Measurements from ENCODE around the gene FAM13C.

DNA sequence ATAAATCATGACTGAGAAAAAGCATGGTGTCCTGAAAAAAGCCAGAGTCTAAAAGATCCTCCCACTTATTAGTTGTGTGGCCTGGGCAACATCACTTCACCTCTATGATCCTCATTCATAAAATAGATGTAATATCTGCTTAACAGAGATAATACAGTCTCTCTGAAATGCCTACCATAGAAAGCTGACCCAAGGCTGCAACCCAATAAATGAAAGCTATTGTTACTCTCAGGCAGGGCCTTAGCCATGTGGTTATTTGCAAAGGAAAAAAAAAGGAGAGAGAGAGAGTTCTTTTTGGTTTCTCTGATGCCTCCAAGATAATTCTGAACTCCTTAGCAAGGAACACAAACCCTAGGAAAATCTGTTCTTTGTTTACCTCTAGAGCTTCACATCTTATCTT is 7.9 kb downstream of the FAM13C start:
- TF ChIP-seq, protein P1, sequence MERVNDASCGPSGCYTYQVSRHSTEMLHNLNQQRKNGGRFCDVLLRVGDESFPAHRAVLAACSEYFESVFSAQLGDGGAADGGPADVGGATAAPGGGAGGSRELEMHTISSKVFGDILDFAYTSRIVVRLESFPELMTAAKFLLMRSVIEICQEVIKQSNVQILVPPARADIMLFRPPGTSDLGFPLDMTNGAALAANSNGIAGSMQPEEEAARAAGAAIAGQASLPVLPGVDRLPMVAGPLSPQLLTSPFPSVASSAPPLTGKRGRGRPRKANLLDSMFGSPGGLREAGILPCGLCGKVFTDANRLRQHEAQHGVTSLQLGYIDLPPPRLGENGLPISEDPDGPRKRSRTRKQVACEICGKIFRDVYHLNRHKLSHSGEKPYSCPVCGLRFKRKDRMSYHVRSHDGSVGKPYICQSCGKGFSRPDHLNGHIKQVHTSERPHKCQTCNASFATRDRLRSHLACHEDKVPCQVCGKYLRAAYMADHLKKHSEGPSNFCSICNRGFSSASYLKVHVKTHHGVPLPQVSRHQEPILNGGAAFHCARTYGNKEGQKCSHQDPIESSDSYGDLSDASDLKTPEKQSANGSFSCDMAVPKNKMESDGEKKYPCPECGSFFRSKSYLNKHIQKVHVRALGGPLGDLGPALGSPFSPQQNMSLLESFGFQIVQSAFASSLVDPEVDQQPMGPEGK (CRISPR knock-in tag; IDR thresholded peaks at IDR 0.05; ENCODE audit: borderline replicate concordance) = no peak
- TF ChIP-seq ARNTL (CRISPR knock-in tag; IDR thresholded peaks at IDR 0.05; ENCODE audit: borderline replicate concordance, low read depth) (no peak), ZNF565 (CRISPR knock-in tag; conservative IDR thresholded peaks at IDR 0.05; ENCODE audit: low read depth) (no peak), TOX (CRISPR knock-in tag; IDR thresholded peaks at IDR 0.05; ENCODE audit: borderline replicate concordance) (no peak), BACH2 (CRISPR knock-in tag; IDR thresholded peaks at IDR 0.05; ENCODE audit: borderline replicate concordance) (no peak), RARB (CRISPR knock-in tag; IDR thresholded peaks at IDR 0.05) (no peak), ZNF70 (CRISPR knock-in tag; IDR thresholded peaks at IDR 0.05) (no peak), ZFP3 (CRISPR knock-in tag; IDR thresholded peaks at IDR 0.05) (no peak), OSR1 (CRISPR knock-in tag; IDR thresholded peaks at IDR 0.05) (no peak), ZC3H10 (CRISPR knock-in tag; IDR thresholded peaks at IDR 0.05) (no peak), TCF4 (CRISPR knock-in tag; IDR thresholded peaks at IDR 0.05; ENCODE audit: borderline replicate concordance) (no peak), CSDC2 (CRISPR knock-in tag; IDR thresholded peaks at IDR 0.05) (no peak)
